ENCODE results near the gene ATP6V1C2.

DNA sequence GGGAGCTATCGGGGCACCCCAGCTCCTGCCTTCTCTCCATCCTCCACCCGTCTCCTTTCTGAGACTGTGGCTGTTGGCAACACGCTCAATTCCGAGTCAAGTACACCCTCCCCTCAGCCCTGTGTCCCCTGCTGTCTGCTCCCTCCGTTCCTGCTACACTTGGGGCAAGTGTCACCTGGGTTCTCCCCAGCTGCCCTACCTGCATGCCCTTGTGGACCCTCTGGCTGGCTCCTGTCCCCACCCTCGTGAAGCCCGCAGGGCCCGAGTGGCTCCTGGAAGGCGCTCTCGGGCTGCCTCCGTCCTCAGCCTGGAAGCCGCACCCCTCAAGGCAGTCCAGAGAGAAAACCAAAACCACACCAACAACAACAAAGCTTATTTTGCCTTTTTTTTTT lies 57.3 kb downstream of the ATP6V1C2 start:
- TF ChIP-seq, protein P1, sequence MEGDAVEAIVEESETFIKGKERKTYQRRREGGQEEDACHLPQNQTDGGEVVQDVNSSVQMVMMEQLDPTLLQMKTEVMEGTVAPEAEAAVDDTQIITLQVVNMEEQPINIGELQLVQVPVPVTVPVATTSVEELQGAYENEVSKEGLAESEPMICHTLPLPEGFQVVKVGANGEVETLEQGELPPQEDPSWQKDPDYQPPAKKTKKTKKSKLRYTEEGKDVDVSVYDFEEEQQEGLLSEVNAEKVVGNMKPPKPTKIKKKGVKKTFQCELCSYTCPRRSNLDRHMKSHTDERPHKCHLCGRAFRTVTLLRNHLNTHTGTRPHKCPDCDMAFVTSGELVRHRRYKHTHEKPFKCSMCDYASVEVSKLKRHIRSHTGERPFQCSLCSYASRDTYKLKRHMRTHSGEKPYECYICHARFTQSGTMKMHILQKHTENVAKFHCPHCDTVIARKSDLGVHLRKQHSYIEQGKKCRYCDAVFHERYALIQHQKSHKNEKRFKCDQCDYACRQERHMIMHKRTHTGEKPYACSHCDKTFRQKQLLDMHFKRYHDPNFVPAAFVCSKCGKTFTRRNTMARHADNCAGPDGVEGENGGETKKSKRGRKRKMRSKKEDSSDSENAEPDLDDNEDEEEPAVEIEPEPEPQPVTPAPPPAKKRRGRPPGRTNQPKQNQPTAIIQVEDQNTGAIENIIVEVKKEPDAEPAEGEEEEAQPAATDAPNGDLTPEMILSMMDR (IDR thresholded peaks at IDR 0.05): no peak
- no peak for TF ChIP-seq POLR2A (IDR thresholded peaks at IDR 0.05)
